K562 (cell line): Measurements from ENCODE around the gene ANKMY1. TPM values are rescaled to one million over a fixed set of nuclear protein-coding genes. Genes with fewer than 3 reads are reported as not detected.

Experiments
- ARID1B ChIP-seq: fragments of 450-650 bp; IDR thresholded peaks from 2 replicates; pipeline ENCODE4 v1.6.1; 2016; ENCODE audit warnings: antibody characterized with exemption, mild to moderate bottlenecking, inconsistent platforms
- CLOCK ChIP-seq: fragments of 250-450 bp; sonication (Bioruptor Pico); IDR thresholded peaks from 2 replicates; pipeline ENCODE4 v1.4.0; 2020; ENCODE audit warnings: mild to moderate bottlenecking, moderate library complexity, borderline replicate concordance
- JUN ChIP-seq, 2 experiments: sonication (generic) in 1 of 2; formaldehyde crosslinking in 1 of 2; IDR thresholded peaks; 2 replicates each; pipeline versions ENCODE4 v1.6.1 to v1.8.0; 2012 to 2022; ENCODE audit warnings: borderline replicate concordance in 2 of 2, mild to moderate bottlenecking in 2 of 2, improper control_type of control experiment in 1 of 2, low read depth in 1 of 2, low read length in 1 of 2, missing genetic modification reagents in 1 of 2
- NONO ChIP-seq, 2 experiments: fragments of 200-400 bp in 1 of 2; fragments of 450-650 bp in 1 of 2; formaldehyde crosslinking in 1 of 2; IDR thresholded peaks; 2 replicates each; pipeline ENCODE4 v1.6.1; 2017; ENCODE audit warnings: low read depth in 2 of 2, mild to moderate bottlenecking in 2 of 2, moderate library complexity in 2 of 2, low read length in 1 of 2
- POLR3A ChIP-seq: IDR thresholded peaks from 2 replicates; pipeline ENCODE4 v1.6.1; 2011; ENCODE audit warnings: borderline replicate concordance, mild to moderate bottlenecking, moderate library complexity; ENCODE audit not compliant: insufficient read length, insufficient read depth; ENCODE audit errors: extremely low read depth
- TCF15 ChIP-seq: fragments of 250-450 bp; sonication (Bioruptor Pico); IDR thresholded peaks from 2 replicates; pipeline ENCODE4 v1.8.0; 2022; ENCODE audit warnings: moderate library complexity, mild to moderate bottlenecking, inconsistent platforms
- U2AF1 ChIP-seq: fragments of 200-400 bp; formaldehyde crosslinking; optimal IDR thresholded peaks from 2 replicates; pipeline ENCODE3; 2017; ENCODE audit warnings: mild to moderate bottlenecking, low read depth, low read length, moderate library complexity
- YBX1 ChIP-seq: fragments of 450-650 bp; IDR thresholded peaks from 2 replicates; pipeline ENCODE4 v1.7.1; 2016; ENCODE audit warnings: mild to moderate bottlenecking
- ZNF23 ChIP-seq: fragments of 250-450 bp; sonication (Bioruptor Pico); IDR thresholded peaks from 2 replicates; pipeline ENCODE4 v1.4.0; 2020; ENCODE audit warnings: mild to moderate bottlenecking
- ZNF263 ChIP-seq: sonication (generic); formaldehyde crosslinking; IDR thresholded peaks from 2 replicates; pipeline ENCODE4 v1.8.0; 2022; ENCODE audit warnings: mild to moderate bottlenecking, missing genetic modification reagents, borderline replicate concordance
- ZNF3 ChIP-seq: fragments of 250-450 bp; sonication (Bioruptor Pico); IDR thresholded peaks from 2 replicates; pipeline ENCODE4 v1.5.0; 2021; ENCODE audit warnings: mild to moderate bottlenecking, moderate library complexity
- ZNF644 ChIP-seq: fragments of 200-800 bp; sonication (Bioruptor generic); IDR thresholded peaks from 2 replicates; pipeline ENCODE4 v1.6.1; 2016; ENCODE audit warnings: low read depth, missing genetic modification characterization, missing compliant biosample characterization
- ZNF778 ChIP-seq: fragments of 450-650 bp; formaldehyde crosslinking; IDR thresholded peaks from 2 replicates; pipeline ENCODE4 v1.4.0; 2020; ENCODE audit warnings: mild to moderate bottlenecking, moderate library complexity
- polyA plus RNA-seq, 8 experiments: library from polyadenylated mRNA; depleted of rRNA in 4 of 8; stranded (reverse) in 5 of 8; unstranded in 3 of 8; fragments of >200 nt; fragmentation: Nextera tagmentation in 2 of 8; fragmentation: Illumina TruSeq in 1 of 8; extraction: Ambion mirVana in 2 of 8; extraction: Trizol in 1 of 8; gene quantifications; 2 replicates each; pipeline versions ENCODE4 v1.2.1 to v1.2.3, GENCODE V29; 2011 to 2014; ENCODE audit warnings: inconsistent platforms in 1 of 8, missing spikeins in 1 of 8
- total RNA-seq, 7 experiments: library from RNA; depleted of rRNA in 6 of 7; stranded (reverse); fragments of >200 nt in 6 of 7; fragmentation: Illumina TruSeq in 2 of 7; extraction: Trizol in 2 of 7; gene quantifications; 2 replicates each; pipeline versions ENCODE4 v1.2.1 to v1.2.3, GENCODE V29; 2011 to 2021; ENCODE audit warnings: low replicate concordance in 1 of 7
- TF ChIP-seq, protein P1 (sequence below): sonication (generic); formaldehyde crosslinking; IDR thresholded peaks from 2 replicates; pipeline ENCODE4 v1.8.0; 2022; ENCODE audit warnings: missing genetic modification reagents, mild to moderate bottlenecking, borderline replicate concordance
- TF ChIP-seq, protein P2 (sequence below), 2 experiments: IDR thresholded peaks; 2 replicates each; pipeline ENCODE4 v1.6.1; 2012; ENCODE audit warnings: improper control_type of control experiment in 2 of 2, low read depth in 2 of 2, low read length in 2 of 2, borderline replicate concordance in 1 of 2
- TF ChIP-seq, protein P3 (sequence below): fragments of 450-650 bp; formaldehyde crosslinking; IDR thresholded peaks from 2 replicates; pipeline ENCODE4 v1.4.0; 2020; ENCODE audit warnings: mild to moderate bottlenecking, moderate library complexity

Gene ANKMY1
- total and polyA plus RNA-seq, 9 of the 15 experiments (the other 6 are each of a cell fraction or from before 2014, with no cell fraction given), result 0.75 to 15.1 (median 11.7) TPM

GRCh38 chr2:240560084-240560479, 2.3 kb upstream of the ANKMY1 start, which contains the start of gene DUSP28 (continued):
- TF ChIP-seq, protein P1, sequence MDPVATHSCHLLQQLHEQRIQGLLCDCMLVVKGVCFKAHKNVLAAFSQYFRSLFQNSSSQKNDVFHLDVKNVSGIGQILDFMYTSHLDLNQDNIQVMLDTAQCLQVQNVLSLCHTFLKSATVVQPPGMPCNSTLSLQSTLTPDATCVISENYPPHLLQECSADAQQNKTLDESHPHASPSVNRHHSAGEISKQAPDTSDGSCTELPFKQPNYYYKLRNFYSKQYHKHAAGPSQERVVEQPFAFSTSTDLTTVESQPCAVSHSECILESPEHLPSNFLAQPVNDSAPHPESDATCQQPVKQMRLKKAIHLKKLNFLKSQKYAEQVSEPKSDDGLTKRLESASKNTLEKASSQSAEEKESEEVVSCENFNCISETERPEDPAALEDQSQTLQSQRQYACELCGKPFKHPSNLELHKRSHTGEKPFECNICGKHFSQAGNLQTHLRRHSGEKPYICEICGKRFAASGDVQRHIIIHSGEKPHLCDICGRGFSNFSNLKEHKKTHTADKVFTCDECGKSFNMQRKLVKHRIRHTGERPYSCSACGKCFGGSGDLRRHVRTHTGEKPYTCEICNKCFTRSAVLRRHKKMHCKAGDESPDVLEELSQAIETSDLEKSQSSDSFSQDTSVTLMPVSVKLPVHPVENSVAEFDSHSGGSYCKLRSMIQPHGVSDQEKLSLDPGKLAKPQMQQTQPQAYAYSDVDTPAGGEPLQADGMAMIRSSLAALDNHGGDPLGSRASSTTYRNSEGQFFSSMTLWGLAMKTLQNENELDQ (CRISPR knock-in tag), result no peak
- no peak for TF ChIP-seq POLR3A
- no peak for TF ChIP-seq ZNF263 (CRISPR knock-in tag)
- TF ChIP-seq TCF15 (CRISPR knock-in tag), result no peak
- TF ChIP-seq YBX1, result no peak
- TF ChIP-seq JUN (IDR thresholded peaks at IDR 0.05; ENCODE audit: borderline replicate concordance, low read depth, low read length), result peak; percentile 43; the same call in 1 of the 2 replicates
- TF ChIP-seq JUN (CRISPR knock-in tag; IDR thresholded peaks at IDR 0.05; ENCODE audit: borderline replicate concordance), result no peak
- TF ChIP-seq ZNF778 (CRISPR knock-in tag), result no peak
- peak; percentile 85; the same call in 1 of the 2 replicates for TF ChIP-seq CLOCK
- peak; percentile 79 for TF ChIP-seq U2AF1
- TF ChIP-seq ZNF23 (CRISPR knock-in tag), result no peak
- no peak for TF ChIP-seq ZNF644 (tag)
- no peak; a peak in 1 of 4 replicates for TF ChIP-seq NONO (IDR thresholded peaks at IDR 0.05; ENCODE audit: low read depth in 2 of 2, low read length in 1 of 2)
- TF ChIP-seq ARID1B, result no peak
- TF ChIP-seq ZNF3 (CRISPR knock-in tag), result no peak
- TF ChIP-seq, protein P2, sequence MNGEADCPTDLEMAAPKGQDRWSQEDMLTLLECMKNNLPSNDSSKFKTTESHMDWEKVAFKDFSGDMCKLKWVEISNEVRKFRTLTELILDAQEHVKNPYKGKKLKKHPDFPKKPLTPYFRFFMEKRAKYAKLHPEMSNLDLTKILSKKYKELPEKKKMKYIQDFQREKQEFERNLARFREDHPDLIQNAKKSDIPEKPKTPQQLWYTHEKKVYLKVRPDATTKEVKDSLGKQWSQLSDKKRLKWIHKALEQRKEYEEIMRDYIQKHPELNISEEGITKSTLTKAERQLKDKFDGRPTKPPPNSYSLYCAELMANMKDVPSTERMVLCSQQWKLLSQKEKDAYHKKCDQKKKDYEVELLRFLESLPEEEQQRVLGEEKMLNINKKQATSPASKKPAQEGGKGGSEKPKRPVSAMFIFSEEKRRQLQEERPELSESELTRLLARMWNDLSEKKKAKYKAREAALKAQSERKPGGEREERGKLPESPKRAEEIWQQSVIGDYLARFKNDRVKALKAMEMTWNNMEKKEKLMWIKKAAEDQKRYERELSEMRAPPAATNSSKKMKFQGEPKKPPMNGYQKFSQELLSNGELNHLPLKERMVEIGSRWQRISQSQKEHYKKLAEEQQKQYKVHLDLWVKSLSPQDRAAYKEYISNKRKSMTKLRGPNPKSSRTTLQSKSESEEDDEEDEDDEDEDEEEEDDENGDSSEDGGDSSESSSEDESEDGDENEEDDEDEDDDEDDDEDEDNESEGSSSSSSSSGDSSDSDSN (IDR thresholded peaks at IDR 0.05; ENCODE audit: borderline replicate concordance in 1 of 2, low read depth in 2 of 2, low read length in 2 of 2), result no peak
- TF ChIP-seq, protein P3, sequence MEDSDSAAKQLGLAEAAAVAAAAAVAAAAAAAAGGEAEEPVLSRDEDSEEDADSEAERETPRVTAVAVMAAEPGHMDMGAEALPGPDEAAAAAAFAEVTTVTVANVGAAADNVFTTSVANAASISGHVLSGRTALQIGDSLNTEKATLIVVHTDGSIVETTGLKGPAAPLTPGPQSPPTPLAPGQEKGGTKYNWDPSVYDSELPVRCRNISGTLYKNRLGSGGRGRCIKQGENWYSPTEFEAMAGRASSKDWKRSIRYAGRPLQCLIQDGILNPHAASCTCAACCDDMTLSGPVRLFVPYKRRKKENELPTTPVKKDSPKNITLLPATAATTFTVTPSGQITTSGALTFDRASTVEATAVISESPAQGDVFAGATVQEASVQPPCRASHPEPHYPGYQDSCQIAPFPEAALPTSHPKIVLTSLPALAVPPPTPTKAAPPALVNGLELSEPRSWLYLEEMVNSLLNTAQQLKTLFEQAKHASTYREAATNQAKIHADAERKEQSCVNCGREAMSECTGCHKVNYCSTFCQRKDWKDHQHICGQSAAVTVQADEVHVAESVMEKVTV (CRISPR knock-in tag), result no peak
